K562 (cell line): ENCODE measurements around the gene ACBD4. TPM values are rescaled to one million over a fixed set of nuclear protein-coding genes. Genes with fewer than 3 reads are reported as not detected.

Experiments
- FUS ChIP-seq: fragments of 200-400 bp; formaldehyde crosslinking; optimal IDR thresholded peaks from 2 replicates; pipeline ENCODE3; 2017; ENCODE audit warnings: low read depth, low read length
- HDGF ChIP-seq: fragments of 450-650 bp; IDR thresholded peaks from 2 replicates; pipeline ENCODE4 v1.6.1; 2016
- JUN ChIP-seq, 2 experiments: sonication (generic) in 1 of 2; formaldehyde crosslinking in 1 of 2; IDR thresholded peaks; 2 replicates each; pipeline versions ENCODE4 v1.6.1 to v1.8.0; 2012 to 2022; ENCODE audit warnings: borderline replicate concordance in 2 of 2, mild to moderate bottlenecking in 2 of 2, improper control_type of control experiment in 1 of 2, low read depth in 1 of 2, low read length in 1 of 2, missing genetic modification reagents in 1 of 2
- NONO ChIP-seq, 2 experiments: fragments of 200-400 bp in 1 of 2; fragments of 450-650 bp in 1 of 2; formaldehyde crosslinking in 1 of 2; IDR thresholded peaks; 2 replicates each; pipeline ENCODE4 v1.6.1; 2017; ENCODE audit warnings: low read depth in 2 of 2, mild to moderate bottlenecking in 2 of 2, moderate library complexity in 2 of 2, low read length in 1 of 2
- PHB2 ChIP-seq: fragments of 450-650 bp; IDR thresholded peaks from 2 replicates; pipeline ENCODE4 v1.6.1; 2017; ENCODE audit warnings: low read depth
- SETDB1 ChIP-seq: IDR thresholded peaks from one replicate; pipeline ENCODE4 v1.6.1; 2012; ENCODE audit warnings: low read length, control low read depth, inconsistent platforms
- ZC3H11A ChIP-seq: IDR thresholded peaks from 2 replicates; pipeline ENCODE4 v1.6.1; 2012; ENCODE audit warnings: low read depth, low read length, improper control_type of control experiment
- ZNF121 ChIP-seq: sonication (generic); formaldehyde crosslinking; conservative IDR thresholded peaks from 2 replicates; pipeline ENCODE4 v1.8.0; 2022; ENCODE audit warnings: missing genetic modification reagents
- ZNF436 ChIP-seq: fragments of 250-450, 450-650 bp; sonication (Bioruptor Pico); formaldehyde crosslinking; IDR thresholded peaks from 2 replicates; pipeline ENCODE4 v1.7.0; 2020; ENCODE audit warnings: mild to moderate bottlenecking
- polyA plus RNA-seq, 8 experiments: library from polyadenylated mRNA; depleted of rRNA in 4 of 8; stranded (reverse) in 5 of 8; unstranded in 3 of 8; fragments of >200 nt; fragmentation: Nextera tagmentation in 2 of 8; fragmentation: Illumina TruSeq in 1 of 8; extraction: Ambion mirVana in 2 of 8; extraction: Trizol in 1 of 8; gene quantifications; 2 replicates each; pipeline versions ENCODE4 v1.2.1 to v1.2.3, GENCODE V29; 2011 to 2014; ENCODE audit warnings: inconsistent platforms in 1 of 8, missing spikeins in 1 of 8
- total RNA-seq, 7 experiments: library from RNA; depleted of rRNA in 6 of 7; stranded (reverse); fragments of >200 nt in 6 of 7; fragmentation: Illumina TruSeq in 2 of 7; extraction: Trizol in 2 of 7; gene quantifications; 2 replicates each; pipeline versions ENCODE4 v1.2.1 to v1.2.3, GENCODE V29; 2011 to 2021; ENCODE audit warnings: low replicate concordance in 1 of 7
- TF ChIP-seq, protein P1 (sequence below), 2 experiments: fragments of 450-650 bp; IDR thresholded peaks; 2 replicates each; pipeline ENCODE4 v1.6.1; 2016; ENCODE audit warnings: mild to moderate bottlenecking in 2 of 2, borderline replicate concordance in 1 of 2, low read depth in 1 of 2, moderate library complexity in 1 of 2
- TF ChIP-seq, protein P2 (sequence below): fragments of 250-450 bp; sonication (Bioruptor Pico); IDR thresholded peaks from 2 replicates; pipeline ENCODE4 v1.4.0; 2020; ENCODE audit warnings: mild to moderate bottlenecking, moderate library complexity

ACBD4 gene
- total and polyA plus RNA-seq, 9 of the 15 experiments (the other 6 are each of a cell fraction or from before 2014, with no cell fraction given): 0.14 to 6.9 (median 4.6) TPM

DNA sequence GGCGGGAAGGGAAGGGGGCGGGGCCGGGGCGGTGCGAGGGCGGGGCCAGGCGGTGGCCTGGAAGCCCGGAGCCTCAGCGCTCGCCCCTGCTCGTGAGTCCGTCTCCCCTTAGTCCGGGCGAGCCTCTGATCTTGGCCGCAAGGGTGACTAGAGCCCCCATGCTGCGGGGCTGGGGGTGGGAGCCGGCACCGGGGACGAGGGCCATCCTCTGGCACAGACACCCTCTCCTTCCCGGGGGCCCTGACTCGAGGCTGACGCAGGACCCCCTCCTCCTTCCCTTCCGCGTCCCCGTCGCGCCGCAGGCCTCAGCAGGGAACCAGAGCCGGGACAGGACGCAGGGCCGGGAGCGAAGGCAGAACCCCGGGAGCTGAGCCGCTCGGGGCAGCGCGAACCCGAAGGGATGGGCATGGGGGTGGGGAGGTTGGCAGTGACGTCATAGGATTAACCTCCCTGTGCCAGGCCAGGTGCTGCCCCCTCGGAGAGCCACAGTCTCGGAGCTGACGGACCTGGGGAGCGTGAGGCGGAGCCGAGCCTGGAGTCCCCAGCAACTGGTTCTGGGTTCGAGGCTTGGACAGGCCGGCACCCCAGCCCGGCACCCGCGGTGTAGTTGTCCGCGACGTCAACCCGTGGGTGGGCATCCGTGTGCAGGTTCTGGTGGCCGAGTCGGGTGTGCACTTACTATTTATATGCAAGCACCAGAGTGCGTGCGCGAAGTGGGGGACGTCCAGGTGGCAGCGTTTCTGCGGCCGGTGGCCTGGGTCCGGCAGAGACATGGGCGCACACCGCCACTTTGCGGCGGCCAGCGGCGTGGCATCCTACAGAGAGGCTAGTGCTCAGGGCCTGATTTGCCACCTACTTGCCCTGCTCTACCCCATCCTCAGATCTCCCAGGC is 2.7 kb upstream of the ACBD4 start (continued):
- TF ChIP-seq, protein P1, sequence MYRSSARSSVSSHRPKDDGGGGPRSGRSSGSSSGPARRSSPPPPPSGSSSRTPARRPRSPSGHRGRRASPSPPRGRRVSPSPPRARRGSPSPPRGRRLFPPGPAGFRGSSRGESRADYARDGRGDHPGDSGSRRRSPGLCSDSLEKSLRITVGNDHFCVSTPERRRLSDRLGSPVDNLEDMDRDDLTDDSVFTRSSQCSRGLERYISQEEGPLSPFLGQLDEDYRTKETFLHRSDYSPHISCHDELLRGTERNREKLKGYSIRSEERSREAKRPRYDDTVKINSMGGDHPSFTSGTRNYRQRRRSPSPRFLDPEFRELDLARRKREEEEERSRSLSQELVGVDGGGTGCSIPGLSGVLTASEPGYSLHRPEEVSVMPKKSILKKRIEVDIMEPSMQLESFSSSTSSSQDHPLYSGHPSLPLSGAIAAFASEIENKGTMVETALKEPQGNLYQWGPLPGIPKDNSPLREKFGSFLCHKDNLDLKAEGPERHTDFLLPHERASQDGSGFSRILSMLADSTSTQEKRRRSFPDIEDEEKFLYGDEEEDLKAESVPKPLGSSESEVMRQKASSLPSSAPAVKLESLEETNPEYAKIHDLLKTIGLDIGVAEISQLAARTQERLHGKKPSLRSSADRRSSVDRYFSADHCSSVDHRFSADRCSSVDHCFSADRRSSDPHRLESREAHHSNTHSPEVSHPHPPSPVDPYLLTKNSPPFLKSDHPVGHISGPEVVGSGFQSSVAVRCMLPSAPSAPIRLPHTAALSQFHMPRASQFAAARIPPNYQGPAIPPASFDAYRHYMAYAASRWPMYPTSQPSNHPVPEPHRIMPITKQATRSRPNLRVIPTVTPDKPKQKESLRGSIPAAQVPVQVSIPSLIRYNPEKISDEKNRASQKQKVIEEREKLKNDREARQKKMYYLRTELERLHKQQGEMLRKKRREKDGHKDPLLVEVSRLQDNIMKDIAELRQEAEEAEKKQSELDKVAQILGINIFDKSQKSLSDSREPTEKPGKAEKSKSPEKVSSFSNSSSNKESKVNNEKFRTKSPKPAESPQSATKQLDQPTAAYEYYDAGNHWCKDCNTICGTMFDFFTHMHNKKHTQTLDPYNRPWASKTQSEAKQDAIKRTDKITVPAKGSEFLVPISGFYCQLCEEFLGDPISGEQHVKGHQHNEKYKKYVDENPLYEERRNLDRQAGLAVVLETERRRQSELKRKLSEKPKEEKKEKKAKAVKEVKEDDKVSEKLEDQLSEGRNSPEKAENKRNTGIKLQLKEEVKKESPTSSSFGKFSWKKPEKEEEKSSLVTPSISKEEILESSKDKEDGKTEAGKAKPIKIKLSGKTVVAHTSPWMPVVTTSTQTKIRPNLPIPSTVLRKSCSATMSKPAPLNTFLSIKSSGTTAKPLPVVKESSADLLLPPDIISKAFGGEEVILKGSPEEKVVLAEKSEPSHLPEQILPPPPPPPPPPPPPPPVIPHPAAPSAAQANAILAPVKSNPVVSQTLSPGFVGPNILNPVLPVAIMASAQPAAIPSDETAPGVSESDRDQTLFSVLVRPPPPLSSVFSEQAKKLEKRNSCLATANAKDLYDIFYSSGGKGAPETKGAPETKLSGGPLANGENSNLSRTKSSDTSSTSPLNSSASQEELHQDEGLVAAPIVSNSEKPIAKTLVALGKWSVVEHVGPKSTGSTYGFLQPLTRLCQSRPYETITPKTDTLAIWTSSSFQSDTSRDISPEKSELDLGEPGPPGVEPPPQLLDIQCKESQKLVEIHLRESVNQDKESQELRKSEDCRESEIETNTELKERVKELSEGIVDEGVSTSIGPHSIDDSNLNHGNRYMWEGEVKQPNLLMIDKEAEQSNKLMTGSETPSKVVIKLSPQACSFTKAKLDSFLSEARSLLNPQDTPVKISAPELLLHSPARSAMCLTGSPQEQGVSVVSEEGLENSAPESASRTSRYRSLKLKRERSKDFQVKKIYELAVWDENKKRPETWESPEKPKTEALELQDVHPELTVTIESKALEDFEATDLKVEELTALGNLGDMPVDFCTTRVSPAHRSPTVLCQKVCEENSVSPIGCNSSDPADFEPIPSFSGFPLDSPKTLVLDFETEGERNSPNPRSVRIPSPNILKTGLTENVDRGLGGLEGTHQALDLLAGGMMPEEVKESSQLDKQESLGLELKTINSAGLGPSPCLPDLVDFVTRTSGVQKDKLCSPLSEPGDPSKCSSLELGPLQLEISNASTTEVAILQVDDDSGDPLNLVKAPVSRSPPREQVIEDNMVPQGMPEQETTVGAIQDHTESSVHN (IDR thresholded peaks at IDR 0.05; ENCODE audit: borderline replicate concordance in 1 of 2, low read depth in 1 of 2): no peak
- peak; percentile 43; the same call in 1 of the 2 replicates for TF ChIP-seq ZNF121 (CRISPR knock-in tag)
- TF ChIP-seq NONO (IDR thresholded peaks at IDR 0.05; ENCODE audit: low read depth in 2 of 2, low read length in 1 of 2): no peak
- no peak for TF ChIP-seq PHB2
- TF ChIP-seq FUS: no peak
- TF ChIP-seq, protein P2, sequence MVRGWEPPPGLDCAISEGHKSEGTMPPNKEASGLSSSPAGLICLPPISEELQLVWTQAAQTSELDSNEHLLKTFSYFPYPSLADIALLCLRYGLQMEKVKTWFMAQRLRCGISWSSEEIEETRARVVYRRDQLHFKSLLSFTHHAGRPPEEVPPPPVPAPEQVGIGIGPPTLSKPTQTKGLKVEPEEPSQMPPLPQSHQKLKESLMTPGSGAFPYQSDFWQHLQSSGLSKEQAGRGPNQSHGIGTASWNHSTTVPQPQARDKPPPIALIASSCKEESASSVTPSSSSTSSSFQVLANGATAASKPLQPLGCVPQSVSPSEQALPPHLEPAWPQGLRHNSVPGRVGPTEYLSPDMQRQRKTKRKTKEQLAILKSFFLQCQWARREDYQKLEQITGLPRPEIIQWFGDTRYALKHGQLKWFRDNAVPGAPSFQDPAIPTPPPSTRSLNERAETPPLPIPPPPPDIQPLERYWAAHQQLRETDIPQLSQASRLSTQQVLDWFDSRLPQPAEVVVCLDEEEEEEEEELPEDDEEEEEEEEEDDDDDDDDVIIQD (CRISPR knock-in tag): no peak
- TF ChIP-seq ZNF436 (CRISPR knock-in tag): no peak
- no peak for TF ChIP-seq SETDB1
- TF ChIP-seq ZC3H11A: no peak
- no peak for TF ChIP-seq HDGF
- TF ChIP-seq JUN (IDR thresholded peaks at IDR 0.05; ENCODE audit: borderline replicate concordance, low read depth, low read length): no peak
- peak; percentile 57; the same call in 1 of the 2 replicates for TF ChIP-seq JUN (CRISPR knock-in tag; IDR thresholded peaks at IDR 0.05; ENCODE audit: borderline replicate concordance)
